MCF 10A (cell line): Measurements from ENCODE around the gene RS1. TPM values are rescaled to one million over a fixed set of nuclear protein-coding genes. Genes with fewer than 3 reads are reported as not detected.

Source experiments
- BruUV-seq: library from RNA; stranded (reverse); fragments of 400-500 nt; replicated peaks from 2 replicates; lab custom pipeline; 2021; lab: Mats Ljungman, UMichigan
- CTCF ChIA-PET: fragments of 300-600 bp; sonication (Branson Sonifier 250); formaldehyde crosslinking; extraction: SDS; loops from one replicate; lab custom pipeline; 2021; ENCODE audit warnings: antibody characterized with exemption, inconsistent platforms; lab: Yijun Ruan, JAX
- POLR2A ChIA-PET: fragments of 300-600, 350-650 bp; sonication (Branson Sonifier 250); formaldehyde crosslinking; extraction: SDS; loops from one replicate; lab custom pipeline; 2020; ENCODE audit warnings: antibody characterized with exemption, inconsistent platforms; lab: Yijun Ruan, JAX
- DNase-seq: peaks from one replicate; pipeline ENCODE4 v3.0.0-alpha.2; 2018; ENCODE audit not compliant: unreplicated experiment
- H3K27ac Mint-ChIP-seq: one replicate; pipeline ENCODE4 v1.8.0; 2022; ENCODE audit warnings: mild to moderate bottlenecking, low read depth, mixed read lengths; ENCODE audit not compliant: unreplicated experiment
- H3K27me3 Mint-ChIP-seq: one replicate; pipeline ENCODE4 v1.8.0; 2022; ENCODE audit warnings: mixed read lengths; ENCODE audit not compliant: insufficient read depth, unreplicated experiment
- H3K36me3 Mint-ChIP-seq: one replicate; pipeline ENCODE4 v1.8.0; 2022; ENCODE audit warnings: mild to moderate bottlenecking, moderate library complexity, mixed read lengths; ENCODE audit not compliant: insufficient read depth, unreplicated experiment
- H3K4me1 Mint-ChIP-seq: one replicate; pipeline ENCODE4 v1.8.0; 2022; ENCODE audit warnings: mixed read lengths; ENCODE audit not compliant: insufficient read depth, unreplicated experiment
- H3K4me3 Mint-ChIP-seq: one replicate; pipeline ENCODE4 v1.8.0; 2022; ENCODE audit warnings: mild to moderate bottlenecking, moderate library complexity, mixed read lengths; ENCODE audit not compliant: unreplicated experiment
- H3K9me3 Mint-ChIP-seq: one replicate; pipeline ENCODE4 v1.8.0; 2022; ENCODE audit warnings: mixed read lengths; ENCODE audit not compliant: unreplicated experiment
- intact Hi-C: fragments of 100-400 bp; cut with micrococcal nuclease; formaldehyde crosslinking; loops from 2 replicates; pipeline ENCODE4 v1.14.1; 2022
- total RNA-seq: library from RNA; stranded (reverse); gene quantifications from 2 replicates; pipeline ENCODE4 v1.2.3, GENCODE V29; 2022
- TF ChIP-seq, protein P1 (sequence below): fragments of 200-600 bp; IDR thresholded peaks from one replicate; pipeline ENCODE4 v1.8.0; 2022; ENCODE audit warnings: antibody characterized with exemption, mild to moderate bottlenecking; ENCODE audit not compliant: unreplicated experiment

Gene RS1
- total RNA-seq, 1 experiment from 2014 or later = not detected

DNA sequence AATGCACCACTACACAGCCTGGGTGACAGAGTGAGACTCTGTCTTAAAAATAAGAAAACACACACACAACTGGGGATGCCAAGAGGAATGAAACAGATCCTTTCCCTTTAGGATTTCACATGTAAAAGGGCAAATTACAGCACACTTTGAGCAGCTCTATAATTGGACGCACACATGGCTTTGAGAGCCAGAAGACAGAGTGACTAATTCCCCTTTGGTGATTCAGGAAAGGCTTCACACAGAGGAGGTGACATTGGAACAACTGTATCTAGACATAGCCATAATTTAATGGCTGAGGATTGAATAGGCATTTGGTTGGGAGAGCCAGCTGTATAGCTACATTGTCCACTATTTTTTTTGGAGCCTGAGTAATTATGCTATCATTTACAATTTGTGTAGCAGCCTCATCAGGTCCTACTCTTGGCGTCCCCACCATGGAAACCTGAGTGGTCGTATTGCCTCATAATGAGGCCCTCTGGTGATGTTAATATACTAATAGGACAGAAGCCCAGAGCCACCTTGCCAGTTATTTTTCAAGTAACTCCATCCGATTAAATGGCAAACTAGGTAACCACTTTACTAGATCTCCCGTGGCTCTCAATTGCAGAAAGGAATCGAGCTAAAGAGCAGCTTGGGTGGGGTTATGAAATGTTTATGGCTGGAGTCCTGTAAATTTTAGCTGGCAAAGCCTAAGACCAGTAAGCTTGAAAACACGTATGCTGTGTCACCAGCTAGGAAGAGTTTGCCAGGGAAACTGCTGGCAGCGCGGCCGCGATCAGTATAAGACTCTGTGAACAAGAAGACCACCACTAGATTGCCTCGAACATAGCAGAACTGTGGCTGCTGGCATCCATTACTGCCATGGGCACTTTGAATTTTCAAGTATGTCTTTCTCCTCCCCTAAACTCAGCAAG is 27.1 kb upstream of the RS1 start:
- Mint-ChIP-seq H3K9me3 (no peaks in the 10 kb centered on the region), H3K27ac (no peak overlapping the region), H3K27me3 (no peaks in the 10 kb centered on the region), H3K36me3 (no peaks in the 10 kb centered on the region), H3K4me3 (no peak overlapping the region), H3K4me1 (peaks cover 14% of the 10 kb centered on the region)
- ChIA-PET POLR2A (no interaction called here), CTCF (interaction anchor here (0.6 to 1.7 kb wide), 3 partner anchors 23 to 1479 kb away, joined by 3 to 5 read pairs (median 4); no protein-coding TSS in a partner anchor)
- intact Hi-C loops = no loop called here
- DNase-seq = peak; percentile 48
- TF ChIP-seq, protein P1, sequence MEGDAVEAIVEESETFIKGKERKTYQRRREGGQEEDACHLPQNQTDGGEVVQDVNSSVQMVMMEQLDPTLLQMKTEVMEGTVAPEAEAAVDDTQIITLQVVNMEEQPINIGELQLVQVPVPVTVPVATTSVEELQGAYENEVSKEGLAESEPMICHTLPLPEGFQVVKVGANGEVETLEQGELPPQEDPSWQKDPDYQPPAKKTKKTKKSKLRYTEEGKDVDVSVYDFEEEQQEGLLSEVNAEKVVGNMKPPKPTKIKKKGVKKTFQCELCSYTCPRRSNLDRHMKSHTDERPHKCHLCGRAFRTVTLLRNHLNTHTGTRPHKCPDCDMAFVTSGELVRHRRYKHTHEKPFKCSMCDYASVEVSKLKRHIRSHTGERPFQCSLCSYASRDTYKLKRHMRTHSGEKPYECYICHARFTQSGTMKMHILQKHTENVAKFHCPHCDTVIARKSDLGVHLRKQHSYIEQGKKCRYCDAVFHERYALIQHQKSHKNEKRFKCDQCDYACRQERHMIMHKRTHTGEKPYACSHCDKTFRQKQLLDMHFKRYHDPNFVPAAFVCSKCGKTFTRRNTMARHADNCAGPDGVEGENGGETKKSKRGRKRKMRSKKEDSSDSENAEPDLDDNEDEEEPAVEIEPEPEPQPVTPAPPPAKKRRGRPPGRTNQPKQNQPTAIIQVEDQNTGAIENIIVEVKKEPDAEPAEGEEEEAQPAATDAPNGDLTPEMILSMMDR = no peak
- no TSS peak for BruUV-seq

DNA sequence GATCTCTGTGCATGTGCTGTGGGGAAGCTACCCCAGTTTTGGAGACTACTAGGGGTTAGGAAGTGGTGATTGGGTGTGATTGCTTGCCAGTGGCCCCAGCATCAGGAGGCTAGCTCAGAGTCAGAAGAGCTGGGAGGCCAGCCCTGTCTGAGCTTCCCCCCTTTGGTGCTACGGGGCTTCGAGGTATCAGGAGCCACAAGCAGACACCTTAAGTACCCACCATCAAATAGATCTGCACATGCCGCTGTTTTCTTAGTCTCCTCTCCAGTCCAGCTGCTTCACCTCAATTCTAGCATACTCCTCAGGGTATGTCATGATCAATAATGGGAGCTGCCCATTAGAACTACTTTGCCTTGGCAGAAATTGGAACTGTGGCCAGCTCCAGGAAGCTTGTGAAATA is 24.7 kb upstream of the RS1 start:
- POLR2A ChIA-PET = interaction anchor here (0.6 kb wide), 1 partner anchor 8 kb away, joined by 3 read pairs; no protein-coding TSS in a partner anchor
- intact Hi-C loops = no loop called here
- H3K9me3 Mint-ChIP-seq = no peaks in the 10 kb centered on the region

DNA sequence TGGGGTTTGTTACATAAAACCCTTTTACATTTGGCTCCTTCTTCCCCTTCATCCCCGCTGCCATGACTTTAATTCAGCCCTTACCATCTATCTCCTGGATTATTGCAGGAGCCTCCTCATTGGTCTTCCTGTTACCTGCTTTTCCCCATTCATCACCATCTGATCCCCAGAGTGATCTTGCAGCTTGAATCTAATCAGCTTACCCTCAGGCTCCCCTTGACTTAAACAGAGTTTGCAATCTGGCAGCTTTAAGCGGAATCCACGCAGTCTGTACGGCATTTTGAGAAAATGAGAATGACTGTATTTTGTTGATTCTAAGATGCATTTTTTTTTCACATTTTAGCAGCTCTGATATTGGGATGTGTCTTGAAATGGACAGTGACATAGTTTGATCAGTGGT is 20.6 kb upstream of the RS1 start:
- TF ChIP-seq, protein P1 = no peak
- DNase-seq = no peak
- H3K4me1 Mint-ChIP-seq = no peaks in the 10 kb centered on the region
- ChIA-PET CTCF (interaction anchor here (0.7 kb wide), 1 partner anchor 10 kb away, joined by 3 read pairs; no protein-coding TSS in a partner anchor), POLR2A (interaction anchor here (1.2 kb wide), 1 partner anchor 9 kb away, joined by 3 read pairs; no protein-coding TSS in a partner anchor)
- intact Hi-C loops = no loop called here
- no peak overlapping the region for H3K4me3 Mint-ChIP-seq
- H3K27ac Mint-ChIP-seq = no peak overlapping the region
- BruUV-seq = no TSS peak
- H3K36me3 Mint-ChIP-seq = no peaks in the 10 kb centered on the region
- no peaks in the 10 kb centered on the region for H3K27me3 Mint-ChIP-seq
- no peaks in the 10 kb centered on the region for H3K9me3 Mint-ChIP-seq

More for the DNA sequence above, 24.7 kb upstream of the RS1 start:
- peaks cover under 1% of the 10 kb centered on the region for H3K4me1 Mint-ChIP-seq
- H3K27ac Mint-ChIP-seq = no peak overlapping the region
- H3K36me3 Mint-ChIP-seq = no peaks in the 10 kb centered on the region
- CTCF ChIA-PET = interaction anchor here (0.6 to 1.2 kb wide), 4 partner anchors 8 to 805 kb away, joined by 3 read pairs; no protein-coding TSS in a partner anchor
- no peaks in the 10 kb centered on the region for H3K27me3 Mint-ChIP-seq
- TF ChIP-seq, protein P1 = no peak
- H3K4me3 Mint-ChIP-seq = no peak overlapping the region
- DNase-seq = no peak
- no TSS peak for BruUV-seq

DNA sequence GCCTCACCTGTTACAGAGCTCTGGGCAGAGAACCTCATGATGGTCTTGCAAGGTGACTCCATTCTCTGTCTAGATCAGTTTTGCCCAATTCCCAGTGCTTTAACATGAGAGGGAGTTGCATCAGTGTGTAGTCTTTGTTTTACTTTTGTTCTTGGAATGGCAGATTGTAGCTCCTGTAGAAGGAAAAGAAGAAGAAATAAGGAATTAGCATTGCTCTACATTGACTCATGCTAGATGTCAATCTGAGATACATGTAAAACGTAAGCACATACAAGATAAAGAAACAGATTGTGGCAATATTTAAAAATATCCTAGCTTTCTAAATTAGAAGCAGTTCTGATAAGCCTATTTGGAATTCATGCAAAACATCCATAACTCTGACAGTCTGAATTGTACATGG is 19.5 kb upstream of the RS1 start:
- Mint-ChIP-seq H3K9me3 (no peaks in the 10 kb centered on the region), H3K27me3 (no peaks in the 10 kb centered on the region), H3K36me3 (no peaks in the 10 kb centered on the region), H3K4me1 (no peaks in the 10 kb centered on the region), H3K27ac (no peak overlapping the region), H3K4me3 (no peak overlapping the region)
- intact Hi-C loops = no loop called here
- BruUV-seq = no TSS peak
- TF ChIP-seq, protein P1 = no peak
- CTCF ChIA-PET = interaction anchor here (0.5 to 0.7 kb wide), 2 partner anchors 38 to 61 kb away, joined by 3 to 4 read pairs; no protein-coding TSS in a partner anchor
- POLR2A ChIA-PET = interaction anchor here (0.6 to 1.2 kb wide), 2 partner anchors 7 to 181 kb away, joined by 3 read pairs; no protein-coding TSS in a partner anchor
- no peak for DNase-seq
